Lower leg skin (tissue), 3 donors: ENCODE results near the gene UGT1A9.

Experiments
- POLR2A ChIP-seq, 2 donors: fragments of 450-650 bp; IDR thresholded peaks; one replicate each; pipeline ENCODE4 v1.6.1; 2016 to 2017; ENCODE audit warnings: antibody characterized with exemption in 2 of 2, mild to moderate bottlenecking in 1 of 2, moderate library complexity in 1 of 2
- TF ChIP-seq, protein P1 (sequence below), 3 donors: fragments of 450-650 bp; IDR thresholded peaks; one replicate each; pipeline ENCODE4 v1.5.1; 2016; ENCODE audit warnings: antibody characterized with exemption in 3 of 3, mild to moderate bottlenecking in 3 of 3, moderate library complexity in 2 of 3

- no peak for TF ChIP-seq POLR2A (IDR thresholded peaks at IDR 0.05)
- TF ChIP-seq, protein P1, sequence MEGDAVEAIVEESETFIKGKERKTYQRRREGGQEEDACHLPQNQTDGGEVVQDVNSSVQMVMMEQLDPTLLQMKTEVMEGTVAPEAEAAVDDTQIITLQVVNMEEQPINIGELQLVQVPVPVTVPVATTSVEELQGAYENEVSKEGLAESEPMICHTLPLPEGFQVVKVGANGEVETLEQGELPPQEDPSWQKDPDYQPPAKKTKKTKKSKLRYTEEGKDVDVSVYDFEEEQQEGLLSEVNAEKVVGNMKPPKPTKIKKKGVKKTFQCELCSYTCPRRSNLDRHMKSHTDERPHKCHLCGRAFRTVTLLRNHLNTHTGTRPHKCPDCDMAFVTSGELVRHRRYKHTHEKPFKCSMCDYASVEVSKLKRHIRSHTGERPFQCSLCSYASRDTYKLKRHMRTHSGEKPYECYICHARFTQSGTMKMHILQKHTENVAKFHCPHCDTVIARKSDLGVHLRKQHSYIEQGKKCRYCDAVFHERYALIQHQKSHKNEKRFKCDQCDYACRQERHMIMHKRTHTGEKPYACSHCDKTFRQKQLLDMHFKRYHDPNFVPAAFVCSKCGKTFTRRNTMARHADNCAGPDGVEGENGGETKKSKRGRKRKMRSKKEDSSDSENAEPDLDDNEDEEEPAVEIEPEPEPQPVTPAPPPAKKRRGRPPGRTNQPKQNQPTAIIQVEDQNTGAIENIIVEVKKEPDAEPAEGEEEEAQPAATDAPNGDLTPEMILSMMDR (IDR thresholded peaks at IDR 0.05), result no peak
Observed at GRCh38 chr2:233813236-233814055, 141.7 kb downstream of the UGT1A9 start.
